K562 (cell line): ENCODE results near the gene CREB3L1. TPM values are rescaled to one million over a fixed set of nuclear protein-coding genes. Genes with fewer than 3 reads are reported as not detected.

Experiments used
- BRD9 ChIP-seq: fragments of 450-650 bp; IDR thresholded peaks from 2 replicates; pipeline ENCODE4 v1.6.1; 2018; ENCODE audit warnings: low read depth; ENCODE audit not compliant: partially characterized antibody
- GTF2E2 ChIP-seq: fragments of 200-800 bp; sonication (Bioruptor generic); IDR thresholded peaks from 2 replicates; pipeline ENCODE4 v1.6.1; 2016; ENCODE audit warnings: missing genetic modification characterization, missing compliant biosample characterization
- KDM5B ChIP-seq: fragments of 200-600 bp; sonication (generic); IDR thresholded peaks from 2 replicates; pipeline ENCODE4 v1.6.1; 2012; ENCODE audit warnings: low read depth, mild to moderate bottlenecking, moderate library complexity, low read length, control low read depth, inconsistent platforms; ENCODE audit not compliant: insufficient replicate concordance
- MXI1 ChIP-seq: IDR thresholded peaks from 2 replicates; pipeline ENCODE4 v1.6.1; 2011; ENCODE audit warnings: low read depth, mild to moderate bottlenecking, improper control_type of control experiment, low read length
- PCBP1 ChIP-seq: fragments of 200-400 bp; formaldehyde crosslinking; IDR thresholded peaks from 2 replicates; pipeline ENCODE4 v1.6.1; 2018; ENCODE audit warnings: mild to moderate bottlenecking, low read depth, low read length; ENCODE audit not compliant: poor library complexity, severe bottlenecking
- POLR2A ChIP-seq: fragments of 450-650 bp; conservative IDR thresholded peaks from 2 replicates; pipeline ENCODE4 v1.6.1; 2016
- POLR3G ChIP-seq: IDR thresholded peaks from 2 replicates; pipeline ENCODE4 v1.6.1; 2011; ENCODE audit not compliant: insufficient read length, insufficient replicate concordance; ENCODE audit errors: extremely low read depth
- PTBP1 ChIP-seq: fragments of 200-400 bp; formaldehyde crosslinking; IDR thresholded peaks from 2 replicates; pipeline ENCODE4 v1.6.1; 2017; ENCODE audit warnings: low read depth, low read length
- SREBF1 ChIP-seq: fragments of 150-350 bp; IDR thresholded peaks from 2 replicates; pipeline ENCODE4 v1.6.1; 2014; ENCODE audit warnings: antibody characterized with exemption, low read depth, low read length, borderline replicate concordance
- ZNF124 ChIP-seq: sonication (generic); formaldehyde crosslinking; IDR thresholded peaks from 2 replicates; pipeline ENCODE4 v1.8.1; 2022; ENCODE audit warnings: missing genetic modification reagents
- ZNF3 ChIP-seq: fragments of 250-450 bp; sonication (Bioruptor Pico); IDR thresholded peaks from 2 replicates; pipeline ENCODE4 v1.5.0; 2021; ENCODE audit warnings: mild to moderate bottlenecking, moderate library complexity
- ZNF551 ChIP-seq: fragments of 250-450 bp; sonication (Bioruptor Pico); IDR thresholded peaks from 2 replicates; pipeline ENCODE4 v1.5.0; 2021; ENCODE audit warnings: mild to moderate bottlenecking, moderate library complexity
- polyA plus RNA-seq, 8 experiments: library from polyadenylated mRNA; depleted of rRNA in 4 of 8; stranded (reverse) in 5 of 8; unstranded in 3 of 8; fragments of >200 nt; fragmentation: Nextera tagmentation in 2 of 8; fragmentation: Illumina TruSeq in 1 of 8; extraction: Ambion mirVana in 2 of 8; extraction: Trizol in 1 of 8; gene quantifications; 2 replicates each; pipeline versions ENCODE4 v1.2.1 to v1.2.3, GENCODE V29; 2011 to 2014; ENCODE audit warnings: inconsistent platforms in 1 of 8, missing spikeins in 1 of 8
- total RNA-seq, 7 experiments: library from RNA; depleted of rRNA in 6 of 7; stranded (reverse); fragments of >200 nt in 6 of 7; fragmentation: Illumina TruSeq in 2 of 7; extraction: Trizol in 2 of 7; gene quantifications; 2 replicates each; pipeline versions ENCODE4 v1.2.1 to v1.2.3, GENCODE V29; 2011 to 2021; ENCODE audit warnings: low replicate concordance in 1 of 7
- TF ChIP-seq, protein P1 (sequence below): sonication (generic); formaldehyde crosslinking; IDR thresholded peaks from 2 replicates; pipeline ENCODE4 v1.8.0; 2022; ENCODE audit warnings: mild to moderate bottlenecking, low read depth, missing genetic modification reagents
- TF ChIP-seq, protein P2 (sequence below): fragments of 450-650 bp; IDR thresholded peaks from 2 replicates; pipeline ENCODE4 v1.6.1; 2017; ENCODE audit warnings: mild to moderate bottlenecking, moderate library complexity
- TF ChIP-seq, protein P3 (sequence below), 2 experiments: fragments of 450-650 bp; IDR thresholded peaks; 2 replicates each; pipeline ENCODE4 v1.6.1; 2016; ENCODE audit warnings: mild to moderate bottlenecking in 2 of 2, borderline replicate concordance in 1 of 2, low read depth in 1 of 2, moderate library complexity in 1 of 2
- TF ChIP-seq, protein P4 (sequence below): sonication (generic); formaldehyde crosslinking; IDR thresholded peaks from 2 replicates; pipeline ENCODE4 v1.8.0; 2022; ENCODE audit warnings: mild to moderate bottlenecking, missing genetic modification reagents

Gene CREB3L1
- total and polyA plus RNA-seq, 9 of the 15 experiments (the other 6 are each of a cell fraction or from before 2014, with no cell fraction given) = 1.2 to 27.6 (median 3.7) TPM

DNA sequence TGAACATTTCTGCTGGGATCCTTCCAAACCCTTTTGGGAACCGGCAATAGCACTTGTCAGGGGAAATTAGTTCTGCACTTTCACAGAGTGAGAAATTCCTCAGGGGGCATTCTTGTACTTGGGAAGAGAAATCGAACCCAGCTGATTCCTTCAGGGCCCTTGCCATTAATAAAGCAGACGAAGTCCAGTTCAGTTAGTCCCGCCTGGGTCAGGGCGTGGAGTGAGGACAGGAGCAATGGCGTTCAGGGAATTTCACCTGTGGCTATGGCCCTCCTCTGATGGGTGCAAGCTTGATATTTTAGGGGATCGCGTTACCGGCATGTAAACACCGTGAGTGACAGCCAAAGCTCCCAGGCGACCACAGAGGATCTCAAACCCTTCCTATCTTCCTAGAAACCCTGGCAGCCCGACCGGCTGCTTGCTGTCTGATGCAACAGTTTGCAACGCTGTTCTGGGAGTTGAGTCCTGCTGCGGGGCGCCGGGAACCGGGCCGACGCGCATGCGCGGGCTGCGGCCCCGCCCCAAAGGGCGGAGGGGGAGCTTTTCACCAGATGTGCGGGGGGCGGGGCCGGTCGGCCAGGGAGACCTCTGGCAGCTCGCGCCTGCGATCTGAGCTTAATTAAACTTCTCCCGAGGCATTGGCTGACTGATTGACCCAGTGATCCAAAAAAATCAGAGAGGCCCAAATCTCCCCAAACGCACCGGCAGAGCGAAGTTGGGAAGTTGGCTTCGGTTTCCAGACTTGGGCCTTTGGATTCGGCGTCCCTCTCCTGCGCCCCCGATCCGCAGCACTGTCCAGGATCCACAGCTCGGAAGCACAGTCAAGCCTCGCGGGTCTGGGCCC, 34.3 kb upstream of the CREB3L1 start (continued):
- TF ChIP-seq, protein P1, sequence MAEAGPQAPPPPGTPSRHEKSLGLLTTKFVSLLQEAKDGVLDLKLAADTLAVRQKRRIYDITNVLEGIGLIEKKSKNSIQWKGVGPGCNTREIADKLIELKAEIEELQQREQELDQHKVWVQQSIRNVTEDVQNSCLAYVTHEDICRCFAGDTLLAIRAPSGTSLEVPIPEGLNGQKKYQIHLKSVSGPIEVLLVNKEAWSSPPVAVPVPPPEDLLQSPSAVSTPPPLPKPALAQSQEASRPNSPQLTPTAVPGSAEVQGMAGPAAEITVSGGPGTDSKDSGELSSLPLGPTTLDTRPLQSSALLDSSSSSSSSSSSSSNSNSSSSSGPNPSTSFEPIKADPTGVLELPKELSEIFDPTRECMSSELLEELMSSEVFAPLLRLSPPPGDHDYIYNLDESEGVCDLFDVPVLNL (CRISPR knock-in tag) = peak; percentile 29; the same call in 1 of the 2 replicates
- TF ChIP-seq, protein P2, sequence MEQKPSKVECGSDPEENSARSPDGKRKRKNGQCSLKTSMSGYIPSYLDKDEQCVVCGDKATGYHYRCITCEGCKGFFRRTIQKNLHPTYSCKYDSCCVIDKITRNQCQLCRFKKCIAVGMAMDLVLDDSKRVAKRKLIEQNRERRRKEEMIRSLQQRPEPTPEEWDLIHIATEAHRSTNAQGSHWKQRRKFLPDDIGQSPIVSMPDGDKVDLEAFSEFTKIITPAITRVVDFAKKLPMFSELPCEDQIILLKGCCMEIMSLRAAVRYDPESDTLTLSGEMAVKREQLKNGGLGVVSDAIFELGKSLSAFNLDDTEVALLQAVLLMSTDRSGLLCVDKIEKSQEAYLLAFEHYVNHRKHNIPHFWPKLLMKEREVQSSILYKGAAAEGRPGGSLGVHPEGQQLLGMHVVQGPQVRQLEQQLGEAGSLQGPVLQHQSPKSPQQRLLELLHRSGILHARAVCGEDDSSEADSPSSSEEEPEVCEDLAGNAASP = no peak
- TF ChIP-seq BRD9 (peak; percentile 90), ZNF124 (CRISPR knock-in tag) (no peak), GTF2E2 (0 out of 2 replicates have a peak, but pooled peaks have one; percentile 80), ZNF3 (CRISPR knock-in tag) (no peak), PTBP1 (no peak), ZNF551 (CRISPR knock-in tag) (no peak), POLR3G (no peak), SREBF1 (no peak), MXI1 (peak; percentile 56; the same call in 1 of the 2 replicates), POLR2A (peak; percentile 89), KDM5B (peak; percentile 34), PCBP1 (no peak)
- TF ChIP-seq, protein P3, sequence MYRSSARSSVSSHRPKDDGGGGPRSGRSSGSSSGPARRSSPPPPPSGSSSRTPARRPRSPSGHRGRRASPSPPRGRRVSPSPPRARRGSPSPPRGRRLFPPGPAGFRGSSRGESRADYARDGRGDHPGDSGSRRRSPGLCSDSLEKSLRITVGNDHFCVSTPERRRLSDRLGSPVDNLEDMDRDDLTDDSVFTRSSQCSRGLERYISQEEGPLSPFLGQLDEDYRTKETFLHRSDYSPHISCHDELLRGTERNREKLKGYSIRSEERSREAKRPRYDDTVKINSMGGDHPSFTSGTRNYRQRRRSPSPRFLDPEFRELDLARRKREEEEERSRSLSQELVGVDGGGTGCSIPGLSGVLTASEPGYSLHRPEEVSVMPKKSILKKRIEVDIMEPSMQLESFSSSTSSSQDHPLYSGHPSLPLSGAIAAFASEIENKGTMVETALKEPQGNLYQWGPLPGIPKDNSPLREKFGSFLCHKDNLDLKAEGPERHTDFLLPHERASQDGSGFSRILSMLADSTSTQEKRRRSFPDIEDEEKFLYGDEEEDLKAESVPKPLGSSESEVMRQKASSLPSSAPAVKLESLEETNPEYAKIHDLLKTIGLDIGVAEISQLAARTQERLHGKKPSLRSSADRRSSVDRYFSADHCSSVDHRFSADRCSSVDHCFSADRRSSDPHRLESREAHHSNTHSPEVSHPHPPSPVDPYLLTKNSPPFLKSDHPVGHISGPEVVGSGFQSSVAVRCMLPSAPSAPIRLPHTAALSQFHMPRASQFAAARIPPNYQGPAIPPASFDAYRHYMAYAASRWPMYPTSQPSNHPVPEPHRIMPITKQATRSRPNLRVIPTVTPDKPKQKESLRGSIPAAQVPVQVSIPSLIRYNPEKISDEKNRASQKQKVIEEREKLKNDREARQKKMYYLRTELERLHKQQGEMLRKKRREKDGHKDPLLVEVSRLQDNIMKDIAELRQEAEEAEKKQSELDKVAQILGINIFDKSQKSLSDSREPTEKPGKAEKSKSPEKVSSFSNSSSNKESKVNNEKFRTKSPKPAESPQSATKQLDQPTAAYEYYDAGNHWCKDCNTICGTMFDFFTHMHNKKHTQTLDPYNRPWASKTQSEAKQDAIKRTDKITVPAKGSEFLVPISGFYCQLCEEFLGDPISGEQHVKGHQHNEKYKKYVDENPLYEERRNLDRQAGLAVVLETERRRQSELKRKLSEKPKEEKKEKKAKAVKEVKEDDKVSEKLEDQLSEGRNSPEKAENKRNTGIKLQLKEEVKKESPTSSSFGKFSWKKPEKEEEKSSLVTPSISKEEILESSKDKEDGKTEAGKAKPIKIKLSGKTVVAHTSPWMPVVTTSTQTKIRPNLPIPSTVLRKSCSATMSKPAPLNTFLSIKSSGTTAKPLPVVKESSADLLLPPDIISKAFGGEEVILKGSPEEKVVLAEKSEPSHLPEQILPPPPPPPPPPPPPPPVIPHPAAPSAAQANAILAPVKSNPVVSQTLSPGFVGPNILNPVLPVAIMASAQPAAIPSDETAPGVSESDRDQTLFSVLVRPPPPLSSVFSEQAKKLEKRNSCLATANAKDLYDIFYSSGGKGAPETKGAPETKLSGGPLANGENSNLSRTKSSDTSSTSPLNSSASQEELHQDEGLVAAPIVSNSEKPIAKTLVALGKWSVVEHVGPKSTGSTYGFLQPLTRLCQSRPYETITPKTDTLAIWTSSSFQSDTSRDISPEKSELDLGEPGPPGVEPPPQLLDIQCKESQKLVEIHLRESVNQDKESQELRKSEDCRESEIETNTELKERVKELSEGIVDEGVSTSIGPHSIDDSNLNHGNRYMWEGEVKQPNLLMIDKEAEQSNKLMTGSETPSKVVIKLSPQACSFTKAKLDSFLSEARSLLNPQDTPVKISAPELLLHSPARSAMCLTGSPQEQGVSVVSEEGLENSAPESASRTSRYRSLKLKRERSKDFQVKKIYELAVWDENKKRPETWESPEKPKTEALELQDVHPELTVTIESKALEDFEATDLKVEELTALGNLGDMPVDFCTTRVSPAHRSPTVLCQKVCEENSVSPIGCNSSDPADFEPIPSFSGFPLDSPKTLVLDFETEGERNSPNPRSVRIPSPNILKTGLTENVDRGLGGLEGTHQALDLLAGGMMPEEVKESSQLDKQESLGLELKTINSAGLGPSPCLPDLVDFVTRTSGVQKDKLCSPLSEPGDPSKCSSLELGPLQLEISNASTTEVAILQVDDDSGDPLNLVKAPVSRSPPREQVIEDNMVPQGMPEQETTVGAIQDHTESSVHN (IDR thresholded peaks at IDR 0.05; ENCODE audit: borderline replicate concordance in 1 of 2, low read depth in 1 of 2) = no peak
- TF ChIP-seq, protein P4, sequence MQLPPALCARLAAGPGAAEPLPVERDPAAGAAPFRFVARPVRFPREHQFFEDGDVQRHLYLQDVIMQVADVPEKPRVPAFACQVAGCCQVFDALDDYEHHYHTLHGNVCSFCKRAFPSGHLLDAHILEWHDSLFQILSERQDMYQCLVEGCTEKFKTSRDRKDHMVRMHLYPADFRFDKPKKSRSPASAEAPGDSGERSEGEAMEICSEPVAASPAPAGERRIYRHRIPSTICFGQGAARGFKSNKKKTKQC (CRISPR knock-in tag) = peak; percentile 85
